Sigmoid colon (tissue), 4 donors: ENCODE data around the gene VWA7.

Source experiments
- POLR2AphosphoS5 ChIP-seq, 4 donors: sonication (generic); formaldehyde crosslinking; IDR thresholded peaks; one replicate each; pipeline ENCODE4 v1.6.1; 2017; ENCODE audit warnings: antibody characterized with exemption in 4 of 4
- TF ChIP-seq, protein P1 (sequence below), 4 experiments: fragments of 450-650 bp in 3 of 4; fragments of 200-600 bp in 1 of 4; IDR thresholded peaks; one replicate each; pipeline ENCODE4 v1.5.1; 2016 to 2019; ENCODE audit warnings: antibody characterized with exemption in 4 of 4, mild to moderate bottlenecking in 3 of 4, moderate library complexity in 2 of 4

DNA sequence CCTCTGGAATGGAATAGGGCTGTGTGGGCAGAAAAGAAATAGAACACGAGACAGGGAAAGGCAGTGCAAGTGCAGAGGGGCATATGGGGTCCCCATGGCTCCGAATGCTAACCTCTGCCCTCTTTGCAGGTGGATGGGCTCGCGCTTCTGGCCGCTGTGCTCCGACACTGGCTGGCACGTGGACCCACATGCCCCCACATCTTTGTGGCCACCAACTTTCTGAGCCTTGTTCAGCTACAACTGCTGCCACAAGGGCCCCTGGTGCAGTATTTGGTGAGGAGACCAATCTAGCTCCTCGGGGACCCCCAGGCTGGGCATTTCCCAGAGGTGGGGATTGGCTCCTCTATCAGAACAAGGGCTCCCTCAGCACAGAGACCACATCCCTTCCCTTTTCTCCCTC is 15.8 kb downstream of the VWA7 start:
- TF ChIP-seq, protein P1, sequence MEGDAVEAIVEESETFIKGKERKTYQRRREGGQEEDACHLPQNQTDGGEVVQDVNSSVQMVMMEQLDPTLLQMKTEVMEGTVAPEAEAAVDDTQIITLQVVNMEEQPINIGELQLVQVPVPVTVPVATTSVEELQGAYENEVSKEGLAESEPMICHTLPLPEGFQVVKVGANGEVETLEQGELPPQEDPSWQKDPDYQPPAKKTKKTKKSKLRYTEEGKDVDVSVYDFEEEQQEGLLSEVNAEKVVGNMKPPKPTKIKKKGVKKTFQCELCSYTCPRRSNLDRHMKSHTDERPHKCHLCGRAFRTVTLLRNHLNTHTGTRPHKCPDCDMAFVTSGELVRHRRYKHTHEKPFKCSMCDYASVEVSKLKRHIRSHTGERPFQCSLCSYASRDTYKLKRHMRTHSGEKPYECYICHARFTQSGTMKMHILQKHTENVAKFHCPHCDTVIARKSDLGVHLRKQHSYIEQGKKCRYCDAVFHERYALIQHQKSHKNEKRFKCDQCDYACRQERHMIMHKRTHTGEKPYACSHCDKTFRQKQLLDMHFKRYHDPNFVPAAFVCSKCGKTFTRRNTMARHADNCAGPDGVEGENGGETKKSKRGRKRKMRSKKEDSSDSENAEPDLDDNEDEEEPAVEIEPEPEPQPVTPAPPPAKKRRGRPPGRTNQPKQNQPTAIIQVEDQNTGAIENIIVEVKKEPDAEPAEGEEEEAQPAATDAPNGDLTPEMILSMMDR (IDR thresholded peaks at IDR 0.05): no peak
- no peak for TF ChIP-seq POLR2AphosphoS5 (IDR thresholded peaks at IDR 0.05)
